Neural progenitor cell (in vitro differentiated cells): ENCODE measurements around the gene HIGD1A.

Source experiments
- CTCF ChIP-seq: fragments of 200-600 bp; sonication (generic); IDR thresholded peaks from 2 replicates; pipeline ENCODE4 v1.5.1; 2017; ENCODE audit warnings: antibody characterized with exemption, mild to moderate bottlenecking
- EZH2 ChIP-seq: fragments of 200-600 bp; sonication (generic); IDR thresholded peaks from 2 replicates; pipeline ENCODE4 v1.6.1; 2017; ENCODE audit warnings: antibody characterized with exemption, mild to moderate bottlenecking, moderate library complexity

GRCh38 chr3:42795621-42796181, 8.6 kb downstream of the HIGD1A start:
- TF ChIP-seq CTCF (no peak), EZH2 (no peak)
